HL-60/S4 treated with phorbol 12-myristate 13-acetate at 8.2 ng/mL for 4 days and 3 days (cell line): ENCODE results near the gene ERC1.

Experiments used
- in situ Hi-C: fragments of 300-500 bp; cut with MboI; formaldehyde crosslinking; loops from 2 replicates; pipeline ENCODE4 v1.15.0; 2022; ENCODE audit warnings: low sequenced_read_pairs

Gene ERC1

DNA sequence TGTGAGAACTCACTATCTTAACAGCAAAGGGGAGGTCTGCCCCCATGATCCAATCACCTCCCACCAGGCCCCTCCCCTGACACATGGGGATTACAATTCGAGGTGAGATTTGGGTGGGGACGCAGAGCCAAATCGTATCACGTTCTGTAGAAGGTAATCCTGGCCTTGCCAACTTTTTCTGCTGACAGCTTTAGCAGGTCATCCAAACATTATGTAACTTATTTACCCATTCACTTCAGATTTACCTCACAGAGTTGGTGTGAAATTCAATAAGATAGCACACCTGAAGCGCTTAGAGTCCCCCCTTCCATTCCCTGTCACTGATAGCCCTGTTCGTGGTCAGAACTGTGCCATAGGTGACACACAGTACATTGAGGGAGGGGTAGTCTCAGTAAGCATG is 384.3 kb downstream of the ERC1 start:
- in situ Hi-C loops = no loop called here

DNA sequence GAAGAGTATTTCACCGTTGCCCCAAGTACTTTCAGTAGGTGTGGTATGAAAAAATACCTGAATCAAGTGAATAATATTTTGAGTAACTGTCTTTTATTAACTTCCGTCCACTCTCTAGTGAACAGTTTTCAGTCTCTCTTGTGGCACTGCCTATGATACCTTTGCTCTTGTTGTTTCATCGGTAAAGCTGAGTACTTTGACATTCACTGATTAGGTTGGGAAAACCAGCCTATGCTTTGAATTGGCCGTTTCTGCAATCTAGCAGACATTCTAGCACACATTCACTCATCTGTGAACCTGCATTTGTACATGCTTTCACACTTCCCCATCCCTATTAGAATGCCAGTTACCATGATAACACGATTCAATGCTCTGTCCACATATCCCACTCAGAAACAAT is 386.1 kb downstream of the ERC1 start:
- in situ Hi-C loops = no loop called here

DNA sequence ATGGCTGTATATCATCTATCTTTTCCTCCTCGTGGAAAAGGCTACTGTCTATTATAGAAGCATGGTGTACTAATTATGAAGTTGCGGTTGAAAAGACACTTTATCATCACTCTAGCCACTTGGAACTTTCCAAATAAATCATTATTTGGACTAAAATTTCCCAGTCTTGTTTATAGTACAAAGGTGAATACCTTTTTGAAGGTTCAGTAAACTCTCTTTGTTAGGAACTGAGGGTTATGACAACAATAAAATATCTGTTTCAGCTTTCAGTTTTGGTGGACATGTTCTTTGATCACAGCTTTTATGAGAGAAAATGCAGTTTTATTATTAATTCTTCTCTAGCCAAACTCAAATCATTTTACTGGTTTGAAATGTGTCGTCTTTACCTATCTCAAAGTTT is 386.7 kb downstream of the ERC1 start:
- in situ Hi-C loops = no loop called here

DNA sequence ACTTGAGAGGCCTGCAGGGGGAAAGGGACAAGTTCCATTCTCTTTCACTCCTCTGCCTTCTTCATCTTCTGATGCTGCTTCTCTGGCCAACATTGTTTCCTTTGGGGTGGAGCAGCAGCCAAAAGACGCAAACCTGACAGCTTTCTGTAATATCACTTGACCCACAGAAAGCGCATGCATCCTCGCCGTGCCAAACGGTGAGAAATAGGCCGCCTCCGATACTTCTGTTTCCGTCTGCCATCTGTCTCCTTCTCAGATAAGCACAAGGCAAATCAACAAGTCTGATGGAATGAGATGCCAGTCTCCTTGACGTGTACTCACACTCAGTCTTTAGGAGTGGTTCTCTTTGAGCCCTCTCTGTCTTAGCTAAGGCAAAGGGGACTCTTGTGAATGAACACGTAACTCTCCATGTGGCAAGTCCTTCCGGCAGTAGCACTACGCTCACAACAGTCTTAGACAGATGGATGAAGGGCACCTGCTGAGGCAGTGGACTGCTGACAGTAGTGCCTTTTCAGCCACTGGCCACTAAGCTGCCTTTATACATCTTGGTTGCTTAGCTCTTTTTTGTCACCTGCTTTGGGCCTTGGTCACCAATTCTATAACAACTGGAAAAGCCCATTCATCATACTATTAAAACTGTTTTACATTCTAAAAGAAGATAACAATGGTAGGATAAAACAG is 389.3 kb downstream of the ERC1 start:
- in situ Hi-C loops = no loop called here

DNA sequence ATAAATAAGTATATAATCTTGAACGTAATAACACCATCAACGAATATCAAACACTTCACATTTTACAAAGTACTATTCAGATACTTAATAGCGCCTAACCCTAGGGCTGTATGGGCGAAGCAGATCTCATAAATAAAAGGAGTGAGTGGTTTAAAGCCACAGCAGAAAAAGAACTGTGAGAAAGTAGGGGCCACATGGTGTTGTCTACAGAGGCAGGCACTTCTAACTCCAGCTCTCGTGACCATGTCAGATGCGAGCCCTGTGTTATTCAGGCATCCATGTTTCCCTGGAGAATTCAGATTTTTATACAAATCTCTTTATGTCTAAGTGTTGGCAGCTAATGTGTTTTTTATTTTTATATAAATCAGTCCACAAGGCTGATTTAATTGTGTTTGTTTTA is 391.1 kb downstream of the ERC1 start:
- in situ Hi-C loops = no loop called here

GRCh38 chr12:1382826-1383225 is 391.8 kb downstream of the ERC1 start:
- in situ Hi-C loops = no loop called here

DNA sequence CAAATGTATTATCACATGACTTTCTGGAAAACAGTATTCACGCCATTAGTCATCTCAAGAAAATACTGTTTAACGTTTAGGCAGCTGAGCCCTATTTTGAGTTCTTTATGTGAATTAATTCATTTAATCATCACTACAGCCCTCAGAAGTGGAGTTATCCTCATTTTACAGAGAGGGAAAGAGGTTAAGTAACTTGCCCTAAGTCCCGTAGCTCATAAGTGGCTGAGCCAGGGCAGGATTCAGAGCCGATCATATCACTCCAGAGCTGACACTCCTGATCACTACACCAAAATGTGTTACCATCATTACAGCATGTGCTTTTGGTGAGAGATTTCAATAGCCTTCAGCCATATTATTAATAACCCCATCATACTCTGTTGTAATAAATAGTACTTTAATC is 392.7 kb downstream of the ERC1 start:
- in situ Hi-C loops = no loop called here

DNA sequence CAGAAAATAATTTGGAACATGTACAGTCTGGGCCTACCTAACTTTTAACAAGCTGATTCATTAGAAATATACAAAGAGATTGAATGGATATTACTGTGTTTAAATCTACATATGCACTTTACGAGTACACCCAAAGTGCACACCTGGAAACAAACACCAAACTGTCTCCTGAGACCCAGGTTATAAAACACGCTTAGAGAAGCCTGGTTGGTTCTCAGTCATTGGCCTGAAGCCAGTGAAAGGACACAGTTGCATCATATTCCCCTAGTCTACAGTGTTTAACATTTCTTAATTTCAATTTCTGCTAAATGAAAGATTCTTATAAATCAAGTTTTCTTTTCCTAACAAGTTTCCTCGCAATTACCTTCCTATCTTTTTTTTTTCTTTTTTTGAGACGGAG is 393.9 kb downstream of the ERC1 start:
- in situ Hi-C loops = no loop called here

DNA sequence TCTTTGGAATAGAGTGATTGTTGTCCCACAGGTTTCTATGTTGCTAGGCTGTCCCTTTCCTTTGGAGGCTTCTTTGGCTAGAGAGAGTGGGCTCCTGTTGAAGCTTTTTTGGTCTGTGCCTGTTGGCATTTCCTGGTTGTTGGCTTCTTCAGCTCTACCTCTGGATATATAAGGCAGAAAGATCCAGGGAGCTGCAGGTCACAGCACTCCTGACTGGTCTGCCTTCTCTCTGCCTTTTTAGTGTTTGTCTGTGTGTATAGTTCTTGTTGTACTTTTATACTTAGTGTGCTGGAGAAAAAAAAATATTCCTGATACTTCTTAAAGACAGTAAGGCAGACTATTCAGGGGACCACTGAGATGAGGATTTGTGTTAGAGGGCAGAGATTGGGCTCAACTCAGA is 400.7 kb downstream of the ERC1 start:
- in situ Hi-C loops = no loop called here

DNA sequence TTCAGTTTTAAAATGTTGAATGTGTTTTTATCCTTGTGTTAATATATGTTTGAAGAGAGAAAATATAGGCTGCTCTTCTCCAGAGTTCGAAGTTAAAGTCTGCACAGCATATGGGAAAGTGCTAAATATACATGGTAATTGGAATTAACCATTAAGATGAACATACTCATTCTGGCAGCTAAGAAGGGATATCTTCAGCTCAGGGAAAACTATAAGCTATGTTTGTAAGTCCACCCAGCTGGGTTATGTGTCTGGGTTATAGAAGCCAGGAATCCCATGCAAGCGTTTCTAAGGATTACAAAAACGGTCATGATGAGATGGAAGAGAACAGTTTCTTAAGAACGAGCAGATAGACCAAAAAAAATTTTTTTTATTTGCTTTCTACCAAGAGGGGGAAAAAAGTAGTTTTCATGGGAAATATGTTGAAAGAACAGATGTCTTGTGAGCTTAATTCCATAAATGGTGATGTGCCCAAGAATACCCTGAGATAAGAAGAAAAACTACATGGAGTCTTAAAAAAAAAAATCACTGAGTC is 404.5 kb downstream of the ERC1 start:
- in situ Hi-C loops = no loop called here

DNA sequence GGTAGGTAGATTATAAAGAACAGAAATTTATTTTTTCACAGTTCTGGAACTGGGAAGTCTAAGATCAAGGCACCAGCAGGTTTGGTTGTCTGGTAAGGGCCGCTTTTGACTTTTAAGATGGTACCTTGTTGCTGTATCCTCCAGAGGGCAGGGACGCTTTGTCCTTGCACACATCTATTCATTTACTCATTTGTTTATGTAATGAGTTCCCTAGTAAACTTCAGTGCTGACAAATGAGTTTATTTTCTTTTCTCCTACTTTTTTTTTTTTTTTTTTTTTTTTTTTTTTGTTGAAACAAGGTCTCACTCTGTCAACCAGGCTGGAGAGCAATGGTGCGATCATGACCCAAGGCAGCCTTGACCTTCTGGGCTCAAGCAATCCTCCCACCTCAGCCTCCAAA is 407.6 kb downstream of the ERC1 start:
- in situ Hi-C loops = no loop called here

GRCh38 chr12:1401891-1402290 is 410.9 kb downstream of the ERC1 start:
- in situ Hi-C loops = loop anchor here (10.0 kb wide), 1 partner anchor 267 kb away; no protein-coding TSS in a partner anchor

DNA sequence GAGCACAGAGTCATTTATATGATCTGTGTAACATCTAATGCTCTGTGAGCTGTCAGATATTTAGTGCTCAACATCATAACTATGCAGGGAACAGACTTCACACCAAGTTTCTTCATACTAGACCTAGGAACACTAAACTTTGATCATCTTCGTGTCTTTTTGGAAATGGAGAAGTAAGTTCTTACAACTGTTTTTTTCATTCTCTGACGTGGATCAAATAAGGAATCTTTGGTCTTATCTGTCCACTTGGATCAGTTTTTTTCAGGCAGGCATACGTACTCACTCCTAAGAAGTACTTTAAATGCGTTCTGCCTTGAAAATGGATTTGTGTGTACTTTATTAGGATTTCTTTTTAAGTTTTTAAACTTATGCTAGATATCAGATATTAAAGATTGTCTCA is 412.4 kb downstream of the ERC1 start:
- in situ Hi-C loops = loop anchor here (10.0 kb wide), 1 partner anchor 269 kb away; no protein-coding TSS in a partner anchor

DNA sequence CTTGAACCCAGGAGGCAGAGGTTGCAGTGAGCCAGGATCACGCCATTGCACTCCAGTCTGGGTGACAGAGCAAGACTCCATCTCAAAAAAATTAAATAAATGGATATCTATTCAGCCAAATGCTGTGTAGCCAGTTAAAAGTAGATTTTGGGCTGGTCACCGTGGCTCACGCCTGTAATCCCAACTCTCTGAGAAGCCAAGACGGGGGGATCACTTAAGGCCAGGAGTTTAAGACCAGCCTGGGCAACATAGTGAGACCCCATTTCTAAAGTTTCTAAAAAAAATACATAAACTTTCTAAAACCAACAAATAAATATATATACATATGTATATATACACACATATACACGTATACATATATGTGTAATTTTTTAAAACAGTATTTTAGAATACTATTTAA is 414.6 kb downstream of the ERC1 start:
- in situ Hi-C loops = loop anchor here (10.0 kb wide), 1 partner anchor 271 kb away; no protein-coding TSS in a partner anchor

GRCh38 chr12:1410794-1411193 is 419.8 kb downstream of the ERC1 start:
- in situ Hi-C loops = no loop called here

GRCh38 chr12:1413930-1414329 is 422.9 kb downstream of the ERC1 start:
- in situ Hi-C loops = no loop called here

GRCh38 chr12:1418144-1418543 is 427.1 kb downstream of the ERC1 start:
- in situ Hi-C loops = no loop called here

GRCh38 chr12:1419849-1420371 is 428.9 kb downstream of the ERC1 start:
- in situ Hi-C loops = no loop called here

DNA sequence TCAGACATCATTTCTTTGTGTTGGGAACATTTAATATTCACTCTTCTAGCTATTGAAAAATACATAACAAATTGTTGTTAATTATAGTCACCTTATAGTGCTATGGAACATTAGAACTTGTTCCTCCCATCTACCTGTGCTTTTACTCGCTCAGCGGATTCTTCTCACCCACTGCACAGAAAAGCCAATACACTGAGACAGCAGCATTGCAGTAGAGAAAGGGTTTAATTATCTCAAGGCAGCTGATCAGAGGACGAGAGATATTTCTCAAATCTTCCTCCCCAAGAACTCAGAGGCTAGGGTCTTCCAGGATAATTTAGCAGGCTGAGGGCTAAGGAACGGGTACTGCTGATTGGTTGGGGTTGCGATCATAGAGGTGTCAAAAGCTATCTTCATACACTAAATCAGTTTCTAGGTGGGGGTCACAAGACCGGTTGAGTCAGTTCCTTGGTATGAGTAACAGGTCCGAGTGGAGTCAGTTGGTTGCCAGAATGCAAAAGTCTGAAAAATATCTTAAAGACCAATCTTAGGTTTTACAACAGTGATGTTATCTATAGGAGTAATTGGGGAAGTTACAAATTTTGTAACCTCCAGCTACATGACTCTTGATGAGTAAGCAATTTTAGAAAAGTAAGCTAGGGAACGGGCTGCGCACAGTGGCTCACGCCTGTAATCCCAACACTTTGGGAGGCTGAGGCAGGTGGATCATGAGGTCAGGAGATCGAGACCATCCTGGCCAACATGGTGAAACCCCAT is 430.2 kb downstream of the ERC1 start:
- in situ Hi-C loops = no loop called here

- in situ Hi-C loops = no loop called here
Measured at GRCh38 chr12:1422604-1423315, 431.7 kb downstream of the ERC1 start.

GRCh38 chr12:1424674-1425395 is 433.8 kb downstream of the ERC1 start:
- in situ Hi-C loops = no loop called here
